Kidney (tissue), 14 donors: ENCODE data around the gene CNTN6. TPM values are rescaled to one million over a fixed set of nuclear protein-coding genes. Genes with fewer than 3 reads are reported as not detected.

Experiments used
- DNase-seq, 5 donors: peaks; one replicate each; pipeline ENCODE4 v3.0.0-alpha.2; 2013 to 2020
- FAIRE-seq: peaks from 2 replicates; lab custom pipeline; 2012; peaks lifted over from hg19 to GRCh38; lab: Jason Lieb, UNC
- H3K27ac ChIP-seq, 2 donors: one replicate each; pipeline ENCODE4 v1.7.0; 2013; ENCODE audit warnings: low read depth in 2 of 2, low read length in 2 of 2, inconsistent platforms in 1 of 2
- H3K27me3 ChIP-seq: one replicate; pipeline ENCODE4 v1.7.1; 2013; ENCODE audit warnings: low read length, inconsistent platforms; ENCODE audit not compliant: control insufficient read depth, insufficient read depth
- H3K36me3 ChIP-seq, 3 donors: one replicate each; pipeline versions ENCODE4 v1.7.0 to v1.7.1; 2013; ENCODE audit warnings: low read length in 3 of 3, control low read depth in 1 of 3, inconsistent platforms in 1 of 3; ENCODE audit not compliant: insufficient read depth in 3 of 3, control insufficient read depth in 2 of 3
- H3K4me1 ChIP-seq, 3 donors: one replicate each; pipeline versions ENCODE4 v1.7.0 to v1.7.1; 2013; ENCODE audit warnings: low read length in 3 of 3, inconsistent platforms in 1 of 3, low read depth in 1 of 3; ENCODE audit not compliant: control insufficient read depth in 2 of 3, insufficient read depth in 2 of 3
- H3K4me3 ChIP-seq, 3 donors: one replicate each; pipeline versions ENCODE4 v1.7.0 to v1.8.1; 2013; ENCODE audit warnings: low read length in 3 of 3, control low read depth in 1 of 3, inconsistent platforms in 1 of 3
- H3K9ac ChIP-seq, 3 donors: one replicate each; pipeline versions ENCODE4 v1.7.0 to v1.7.1; 2013; ENCODE audit warnings: low read length in 3 of 3, control low read depth in 1 of 3, inconsistent platforms in 1 of 3
- H3K9me3 ChIP-seq, 3 donors: one replicate each; pipeline versions ENCODE4 v1.7.0 to v1.7.1; 2013; ENCODE audit warnings: low read length in 3 of 3, control low read depth in 1 of 3, inconsistent platforms in 1 of 3; ENCODE audit not compliant: control insufficient read depth in 2 of 3, insufficient read depth in 1 of 3
- intact Hi-C: fragments of 100-400 bp; cut with DNase I; formaldehyde crosslinking; loops from one replicate; pipeline ENCODE4 v1.11.1; 2022
- polyA plus RNA-seq: library from polyadenylated mRNA; stranded (reverse); fragments of 350-450 nt; fragmentation: Illumina TruSeq; extraction: RNeasy Lipid Tissue Mini Kit (QIAGEN cat#74804); gene quantifications from one replicate; pipeline ENCODE4 v1.2.3, GENCODE V29; 2014; ENCODE audit warnings: low read depth, low replicate concordance; ENCODE audit not compliant: insufficient read depth
- total RNA-seq: library from RNA; stranded (reverse); fragmentation: NEBNext Ultra II Directional; extraction: Animal tissue kit (Norgen Biotek cat#: 25700); gene quantifications from one replicate; pipeline ENCODE4 v1.2.1, GENCODE V29; 2021
- TF ChIP-seq, protein P1 (sequence below): IDR thresholded peaks from 3 replicates; pipeline ENCODE4 v1.5.1; 2012; ENCODE audit warnings: mild to moderate bottlenecking, moderate library complexity, borderline replicate concordance; ENCODE audit not compliant: insufficient read depth; ENCODE audit errors: extremely low read depth
- donor health status: control.
- donor health status: control.
- donor health status: control.
- donor health status: control.
- donor health status: control.
- donor health status: DM: yes; HTN: yes; CAD: no.
- donor health status: Normal renal cell carcinoma (clear cell type).

Gene CNTN6
- total and polyA plus RNA-seq, 2 donors from 2014 or later, result 0.11 to 0.25 TPM

DNA sequence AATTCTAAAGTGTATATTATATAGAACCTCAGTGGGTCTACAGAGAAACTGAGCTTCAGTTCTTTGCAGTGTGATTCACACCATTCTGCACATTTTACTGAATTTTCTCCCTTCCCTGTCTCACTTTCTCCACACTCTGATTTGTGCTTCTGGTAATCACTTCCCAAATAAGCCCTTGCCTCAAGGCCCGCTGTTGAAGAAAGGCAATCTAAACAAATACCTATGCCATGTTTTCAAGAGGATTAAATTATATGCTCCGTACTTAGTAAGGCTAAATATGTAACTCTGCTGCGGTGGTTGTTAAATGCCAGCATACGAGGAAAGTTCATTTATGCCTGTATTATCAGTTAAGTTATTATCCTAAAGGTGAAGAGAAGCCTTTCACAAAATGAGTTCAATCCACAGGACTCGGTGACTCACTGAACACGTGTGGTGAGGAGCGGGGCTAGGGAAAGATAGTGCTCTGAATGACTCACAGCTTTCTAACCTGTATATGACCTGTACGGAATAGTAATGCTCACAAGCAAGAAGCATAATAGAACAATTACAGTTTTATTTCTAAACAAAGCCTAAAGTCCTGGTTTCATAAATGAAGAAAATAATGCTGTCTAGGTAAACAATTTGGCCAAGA is 25.1 kb downstream of the CNTN6 start:
- Histone ChIP-seq H3K4me1 (no peaks in the 10 kb centered on the region), H3K9me3 (no peaks in the 10 kb centered on the region), H3K36me3 (no peaks in the 10 kb centered on the region), H3K4me3 (no peak overlapping the region), H3K9ac (no peak overlapping the region), H3K27me3 (no peaks in the 10 kb centered on the region), H3K27ac (no peak overlapping the region)
- FAIRE-seq (no peak), DNase-seq (no peak)
- intact Hi-C loops, result no loop called here
- TF ChIP-seq, protein P1, sequence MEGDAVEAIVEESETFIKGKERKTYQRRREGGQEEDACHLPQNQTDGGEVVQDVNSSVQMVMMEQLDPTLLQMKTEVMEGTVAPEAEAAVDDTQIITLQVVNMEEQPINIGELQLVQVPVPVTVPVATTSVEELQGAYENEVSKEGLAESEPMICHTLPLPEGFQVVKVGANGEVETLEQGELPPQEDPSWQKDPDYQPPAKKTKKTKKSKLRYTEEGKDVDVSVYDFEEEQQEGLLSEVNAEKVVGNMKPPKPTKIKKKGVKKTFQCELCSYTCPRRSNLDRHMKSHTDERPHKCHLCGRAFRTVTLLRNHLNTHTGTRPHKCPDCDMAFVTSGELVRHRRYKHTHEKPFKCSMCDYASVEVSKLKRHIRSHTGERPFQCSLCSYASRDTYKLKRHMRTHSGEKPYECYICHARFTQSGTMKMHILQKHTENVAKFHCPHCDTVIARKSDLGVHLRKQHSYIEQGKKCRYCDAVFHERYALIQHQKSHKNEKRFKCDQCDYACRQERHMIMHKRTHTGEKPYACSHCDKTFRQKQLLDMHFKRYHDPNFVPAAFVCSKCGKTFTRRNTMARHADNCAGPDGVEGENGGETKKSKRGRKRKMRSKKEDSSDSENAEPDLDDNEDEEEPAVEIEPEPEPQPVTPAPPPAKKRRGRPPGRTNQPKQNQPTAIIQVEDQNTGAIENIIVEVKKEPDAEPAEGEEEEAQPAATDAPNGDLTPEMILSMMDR, result no peak

- Histone ChIP-seq H3K9ac (no peak overlapping the region), H3K27ac (no peak overlapping the region), H3K4me1 (no peaks in the 10 kb centered on the region), H3K9me3 (no peaks in the 10 kb centered on the region), H3K27me3 (no peaks in the 10 kb centered on the region), H3K4me3 (no peak overlapping the region), H3K36me3 (no peaks in the 10 kb centered on the region)
- TF ChIP-seq, protein P1, result no peak
- intact Hi-C loops, result no loop called here
- DNase-seq, result no peak
- no peak for FAIRE-seq
Observed at GRCh38 chr3:1131166-1131565, 38.3 kb downstream of the CNTN6 start.

DNA sequence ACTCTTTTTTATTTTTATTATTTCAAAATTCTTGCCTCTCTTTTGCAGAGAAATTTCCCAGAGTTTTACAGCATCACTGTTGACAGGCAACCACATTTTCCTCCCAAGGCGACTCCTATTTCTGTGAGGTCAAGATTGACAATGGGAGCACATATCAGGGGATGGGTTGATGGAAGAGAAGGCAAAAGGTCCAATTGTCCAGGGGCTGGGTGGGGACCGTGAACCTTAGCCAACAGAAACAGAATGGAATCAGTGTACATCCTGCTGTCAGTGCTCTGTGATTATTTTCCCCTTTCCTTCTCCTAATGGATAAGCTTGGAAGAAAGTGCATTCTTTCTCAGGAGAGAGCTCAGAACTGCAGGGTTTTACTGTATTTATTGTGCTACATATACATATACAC is 42.4 kb downstream of the CNTN6 start:
- Histone ChIP-seq H3K27ac (no peak overlapping the region), H3K9ac (no peak overlapping the region), H3K27me3 (no peaks in the 10 kb centered on the region), H3K4me3 (no peak overlapping the region), H3K9me3 (no peaks in the 10 kb centered on the region), H3K36me3 (no peaks in the 10 kb centered on the region), H3K4me1 (no peaks in the 10 kb centered on the region)
- FAIRE-seq (no peak), DNase-seq (no peak)
- TF ChIP-seq, protein P1, result no peak
- intact Hi-C loops, result no loop called here

- intact Hi-C loops, result no loop called here
- TF ChIP-seq, protein P1, result no peak
- Histone ChIP-seq H3K4me1 (no peaks in the 10 kb centered on the region), H3K36me3 (no peaks in the 10 kb centered on the region), H3K9me3 (no peaks in the 10 kb centered on the region), H3K27ac (no peak overlapping the region), H3K27me3 (no peaks in the 10 kb centered on the region), H3K4me3 (no peak overlapping the region), H3K9ac (no peak overlapping the region)
- DNase-seq (no peak), FAIRE-seq (no peak)
Observed at GRCh38 chr3:1138036-1138435, 45.2 kb downstream of the CNTN6 start.
